Activated naive CD8-positive, alpha-beta T cell treated with anti-CD3 and anti-CD28 coated beads for 36 hours (primary cell): ENCODE data around the gene HSD17B3. TPM values are rescaled to one million over a fixed set of nuclear protein-coding genes. Genes with fewer than 3 reads are reported as not detected.
"Not testable (repeated sequence)": the region's sequence is repeated elsewhere in the genome, so short reads cannot be mapped to it uniquely, and the experiment has no call there.

Experiments
- DNase-seq: peaks from one replicate; pipeline ENCODE4 v3.0.0; 2021
- H3K27ac Mint-ChIP-seq: one replicate; pipeline ENCODE4 v1.8.0; 2022; ENCODE audit warnings: mild to moderate bottlenecking, moderate library complexity, mixed read lengths
- H3K27me3 Mint-ChIP-seq: one replicate; pipeline ENCODE4 v1.8.0; 2022; ENCODE audit warnings: mild to moderate bottlenecking, mixed read lengths
- H3K36me3 Mint-ChIP-seq: one replicate; pipeline ENCODE4 v1.8.0; 2021; ENCODE audit warnings: mild to moderate bottlenecking, mixed read lengths
- H3K4me1 Mint-ChIP-seq: one replicate; pipeline ENCODE4 v1.8.0; 2021; ENCODE audit warnings: mixed read lengths
- H3K4me3 Mint-ChIP-seq: one replicate; pipeline ENCODE4 v1.8.0; 2022; ENCODE audit warnings: mild to moderate bottlenecking, moderate library complexity, mixed read lengths
- H3K9me3 Mint-ChIP-seq: one replicate; pipeline ENCODE4 v1.8.0; 2022; ENCODE audit warnings: mixed read lengths
- total RNA-seq, 2 experiments: library from RNA; stranded (reverse); gene quantifications; one replicate each; pipeline ENCODE4 v1.2.3, GENCODE V29; 2021

The HSD17B3 gene
- total RNA-seq, 2 experiments from 2014 or later, result not detected

GRCh38 chr9:96204853-96205252 lies 97.1 kb downstream of the HSD17B3 start:
- H3K4me3 Mint-ChIP-seq, result no peak overlapping the region
- H3K4me1 Mint-ChIP-seq, result peaks cover 7% of the 10 kb centered on the region
- H3K36me3 Mint-ChIP-seq, result no peaks in the 10 kb centered on the region
- DNase-seq, result no peak
- no peaks in the 10 kb centered on the region for H3K27me3 Mint-ChIP-seq
- no peak overlapping the region for H3K27ac Mint-ChIP-seq
- peaks cover 6% of the 10 kb centered on the region for H3K9me3 Mint-ChIP-seq

DNA sequence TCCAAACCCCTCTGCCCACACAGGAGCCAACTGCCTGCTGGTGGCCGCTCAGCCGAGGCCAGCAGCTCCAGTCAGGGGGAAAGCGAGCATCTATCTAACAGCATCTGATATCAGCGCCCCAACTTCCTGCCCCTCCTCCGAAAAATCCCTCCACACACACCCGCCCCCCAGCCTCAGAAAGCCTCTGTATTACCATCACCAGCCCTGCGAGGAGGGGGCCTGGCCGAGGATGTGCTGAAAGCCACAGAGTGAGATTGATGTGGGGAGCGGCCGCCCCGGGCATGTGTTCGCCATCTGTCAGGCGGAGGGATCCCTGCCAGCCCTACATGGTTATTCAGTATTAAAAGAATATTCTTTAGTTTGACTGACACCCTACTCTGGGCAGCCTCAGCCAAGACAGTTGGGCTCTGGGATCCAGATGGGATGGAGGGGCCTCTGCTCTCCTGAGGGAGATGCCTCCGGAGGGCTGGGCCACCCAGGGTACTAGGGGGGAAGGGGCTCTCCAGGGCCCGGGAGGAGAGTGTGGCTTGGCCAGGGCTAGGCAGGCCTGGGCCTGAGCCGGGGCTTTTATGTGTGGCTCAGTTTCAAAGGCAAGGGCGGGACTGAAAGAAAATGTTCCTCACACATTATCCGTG lies 98.0 kb downstream of the HSD17B3 start:
- Mint-ChIP-seq H3K36me3 (no peaks in the 10 kb centered on the region), H3K27me3 (peaks cover 5% of the 10 kb centered on the region), H3K4me1 (peaks cover 7% of the 10 kb centered on the region), H3K27ac (no peak overlapping the region), H3K9me3 (peaks cover 6% of the 10 kb centered on the region), H3K4me3 (no peak overlapping the region)
- DNase-seq, result peak; percentile 11

DNA sequence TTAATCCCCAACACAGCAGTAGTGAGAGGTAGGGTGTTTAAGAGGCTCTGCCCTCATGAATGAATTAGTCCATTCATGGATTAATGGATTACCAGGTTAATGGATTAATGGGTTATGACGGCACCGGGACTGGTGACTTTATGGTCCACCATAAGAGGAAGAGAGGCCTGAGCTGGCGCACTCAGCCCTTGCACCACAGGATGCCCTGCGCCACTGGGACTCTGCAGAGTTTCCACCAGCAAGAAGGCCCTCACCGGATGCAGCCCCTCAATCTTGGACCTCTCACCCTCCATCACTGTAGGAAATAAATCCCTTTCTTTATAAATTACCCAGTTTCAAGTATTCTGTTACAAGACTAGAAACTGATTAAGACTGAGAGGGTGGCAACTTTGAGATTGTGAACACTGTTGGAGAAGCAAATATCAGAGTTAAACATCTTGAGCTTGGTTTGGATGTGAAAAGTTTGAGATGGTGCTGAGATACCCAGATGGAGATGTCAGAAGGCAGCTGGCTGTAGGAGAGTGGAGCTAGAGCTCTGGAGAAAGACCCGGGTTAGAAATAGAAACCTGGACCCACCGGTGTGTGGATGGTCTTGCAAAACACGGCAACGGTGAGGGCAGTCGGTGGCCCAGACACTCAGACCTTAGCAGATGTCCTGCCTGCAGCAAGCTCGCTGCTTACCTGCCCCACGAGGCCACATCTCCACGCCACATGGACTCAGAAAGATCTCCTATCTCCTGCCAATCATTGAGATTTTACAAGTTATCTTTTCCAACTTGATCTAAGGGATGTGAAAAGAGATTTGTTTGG lies 98.8 kb downstream of the HSD17B3 start:
- Mint-ChIP-seq H3K36me3 (no peaks in the 10 kb centered on the region), H3K4me1 (peaks cover 7% of the 10 kb centered on the region), H3K9me3 (peaks cover 6% of the 10 kb centered on the region), H3K27me3 (peaks cover 6% of the 10 kb centered on the region), H3K4me3 (no peak overlapping the region), H3K27ac (no peak overlapping the region)
- no peak for DNase-seq

- no peak for DNase-seq
- Mint-ChIP-seq H3K36me3 (no peaks in the 10 kb centered on the region), H3K27me3 (peaks cover 12% of the 10 kb centered on the region), H3K9me3 (peaks cover 6% of the 10 kb centered on the region), H3K27ac (no peak overlapping the region), H3K4me3 (no peak overlapping the region), H3K4me1 (peaks cover 7% of the 10 kb centered on the region)
These were observed 100.8 kb downstream of the HSD17B3 start for GRCh38 chr9:96201140-96201539.

DNA sequence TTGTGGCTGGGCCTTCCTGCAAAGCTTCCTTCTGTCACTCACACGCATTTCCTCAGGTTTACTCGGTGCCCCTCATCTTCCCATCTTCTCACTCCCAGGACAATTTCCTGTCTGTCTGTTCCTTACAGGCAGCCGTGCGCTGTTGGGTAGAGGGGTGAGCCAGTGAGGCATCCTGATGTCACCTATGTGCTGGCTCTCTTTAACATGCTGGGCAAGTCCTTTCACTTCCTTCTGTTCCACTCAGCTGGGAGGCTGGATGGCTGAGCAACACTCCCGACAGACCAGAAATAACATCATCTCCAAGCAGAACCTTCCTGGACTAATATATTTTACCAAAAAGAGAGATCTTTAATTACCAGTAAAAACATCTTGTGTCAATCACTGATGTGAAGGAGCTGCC lies 103.0 kb downstream of the HSD17B3 start:
- Mint-ChIP-seq H3K4me3 (no peak overlapping the region), H3K4me1 (peaks cover 7% of the 10 kb centered on the region), H3K27me3 (peaks cover 12% of the 10 kb centered on the region), H3K27ac (no peak overlapping the region), H3K36me3 (no peaks in the 10 kb centered on the region), H3K9me3 (no peaks in the 10 kb centered on the region)
- DNase-seq, result no peak

DNA sequence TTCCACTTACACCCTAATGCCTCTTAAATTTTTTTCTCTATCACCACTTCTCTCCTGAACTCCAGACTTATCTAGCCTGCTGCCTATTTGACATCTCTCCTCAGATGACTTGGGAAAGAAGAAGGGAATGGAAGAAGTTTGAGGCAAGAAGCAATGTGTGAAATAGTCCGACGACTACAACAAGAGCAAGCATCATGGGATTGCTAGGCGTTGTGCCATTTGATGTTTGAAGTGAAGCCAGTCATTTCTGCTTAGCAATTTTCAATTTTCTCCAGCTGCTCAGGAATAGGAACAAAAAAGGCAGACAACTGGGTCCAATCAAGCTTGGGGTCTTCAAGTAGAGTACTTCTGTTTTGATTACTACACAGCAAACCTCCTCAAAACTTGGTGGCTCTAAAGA lies 106.4 kb downstream of the HSD17B3 start:
- no peak overlapping the region for H3K4me3 Mint-ChIP-seq
- DNase-seq, result no peak
- H3K4me1 Mint-ChIP-seq, result no peaks in the 10 kb centered on the region
- peaks cover 12% of the 10 kb centered on the region for H3K27me3 Mint-ChIP-seq
- H3K27ac Mint-ChIP-seq, result no peak overlapping the region
- H3K9me3 Mint-ChIP-seq, result peaks cover 4% of the 10 kb centered on the region
- peaks cover 6% of the 10 kb centered on the region for H3K36me3 Mint-ChIP-seq

GRCh38 chr9:96193236-96193755 lies 108.7 kb downstream of the HSD17B3 start:
- DNase-seq, result no peak
- Mint-ChIP-seq H3K36me3 (peaks cover 6% of the 10 kb centered on the region), H3K27ac (no peak overlapping the region), H3K9me3 (peaks cover 9% of the 10 kb centered on the region), H3K4me3 (no peak overlapping the region), H3K27me3 (peaks cover 10% of the 10 kb centered on the region), H3K4me1 (no peaks in the 10 kb centered on the region)

- H3K27ac Mint-ChIP-seq, result no peak overlapping the region
- no peak overlapping the region for H3K4me3 Mint-ChIP-seq
- peaks cover 6% of the 10 kb centered on the region for H3K36me3 Mint-ChIP-seq
- peaks cover 10% of the 10 kb centered on the region for H3K27me3 Mint-ChIP-seq
- H3K4me1 Mint-ChIP-seq, result no peaks in the 10 kb centered on the region
- DNase-seq, result no peak
- H3K9me3 Mint-ChIP-seq, result peaks cover 9% of the 10 kb centered on the region
These were observed 109.3 kb downstream of the HSD17B3 start for GRCh38 chr9:96192710-96193109.

DNA sequence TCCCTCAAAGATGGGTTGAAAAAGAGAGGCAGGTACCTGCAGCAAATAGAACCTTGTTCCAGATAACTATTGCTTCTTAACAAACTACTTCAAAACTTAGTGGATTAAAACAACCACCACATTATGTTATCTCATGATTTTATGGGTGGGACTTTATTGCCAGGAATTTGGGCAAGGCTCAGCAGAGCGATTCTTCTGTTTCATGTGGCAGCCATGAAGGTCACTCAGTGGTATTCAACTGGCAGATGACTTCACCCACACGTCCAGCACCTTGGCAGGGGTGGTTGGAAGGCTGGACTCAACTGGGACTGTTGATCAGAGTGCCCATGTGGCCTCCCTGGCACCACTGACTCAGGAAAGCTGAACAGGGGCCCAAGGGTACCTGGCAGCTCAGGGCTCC lies 112.0 kb downstream of the HSD17B3 start:
- no peaks in the 10 kb centered on the region for H3K4me1 Mint-ChIP-seq
- peaks cover 13% of the 10 kb centered on the region for H3K9me3 Mint-ChIP-seq
- H3K27ac Mint-ChIP-seq, result no peak overlapping the region
- no peak overlapping the region for H3K4me3 Mint-ChIP-seq
- no peak for DNase-seq
- H3K36me3 Mint-ChIP-seq, result peaks cover 6% of the 10 kb centered on the region
- H3K27me3 Mint-ChIP-seq, result peaks cover 13% of the 10 kb centered on the region

DNA sequence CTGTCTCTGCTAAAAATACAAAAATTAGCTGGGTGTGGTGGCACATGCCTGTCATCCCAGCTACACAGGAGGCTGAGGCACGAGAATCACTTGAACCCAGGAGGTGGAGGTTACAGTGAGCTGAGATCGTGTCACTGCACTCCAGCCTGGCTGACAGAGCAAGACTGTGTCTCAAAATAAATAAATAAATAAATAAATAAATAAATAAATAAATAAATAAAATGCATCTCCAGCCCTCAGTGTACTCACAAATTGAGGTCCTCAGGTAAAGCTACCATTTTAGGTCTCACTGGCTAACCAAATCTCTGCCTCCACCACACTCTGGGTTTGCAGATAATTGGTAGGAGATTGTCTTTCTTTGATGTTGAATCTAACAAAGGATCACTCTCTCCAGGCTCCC lies 112.4 kb downstream of the HSD17B3 start:
- H3K36me3 Mint-ChIP-seq, H3K4me1 Mint-ChIP-seq, H3K4me3 Mint-ChIP-seq, H3K27ac Mint-ChIP-seq, DNase-seq: not testable (repeated sequence)
- Mint-ChIP-seq H3K27me3 (peaks cover 13% of the 10 kb centered on the region), H3K9me3 (peaks cover 13% of the 10 kb centered on the region)

- Mint-ChIP-seq H3K4me3 (no peak overlapping the region), H3K27ac (no peak overlapping the region), H3K9me3 (peaks cover 13% of the 10 kb centered on the region), H3K36me3 (peaks cover 6% of the 10 kb centered on the region), H3K4me1 (no peaks in the 10 kb centered on the region), H3K27me3 (peaks cover 16% of the 10 kb centered on the region)
- DNase-seq, result no peak
These were observed 113.4 kb downstream of the HSD17B3 start for GRCh38 chr9:96188571-96188970.

DNA sequence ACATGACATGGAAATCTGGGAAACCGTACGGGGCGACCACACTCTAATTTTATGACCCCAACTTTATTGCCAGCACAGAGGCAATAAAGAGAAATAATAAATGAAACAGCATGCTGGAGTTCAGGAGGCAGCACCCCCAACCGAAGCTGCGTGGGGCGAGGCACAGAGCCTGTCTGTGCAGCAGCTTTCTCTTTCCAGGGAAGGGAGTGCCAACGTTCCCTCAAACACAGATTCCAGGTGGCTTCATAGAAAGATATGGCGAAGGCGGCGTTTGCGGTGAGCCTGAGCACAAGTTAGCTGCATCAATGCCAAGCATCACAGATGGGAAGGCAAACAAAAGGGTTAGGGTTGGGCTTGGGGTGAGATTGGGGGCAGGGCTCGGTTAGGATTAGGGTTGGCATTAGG lies 114.8 kb downstream of the HSD17B3 start:
- H3K9me3 Mint-ChIP-seq, result peaks cover 13% of the 10 kb centered on the region

DNA sequence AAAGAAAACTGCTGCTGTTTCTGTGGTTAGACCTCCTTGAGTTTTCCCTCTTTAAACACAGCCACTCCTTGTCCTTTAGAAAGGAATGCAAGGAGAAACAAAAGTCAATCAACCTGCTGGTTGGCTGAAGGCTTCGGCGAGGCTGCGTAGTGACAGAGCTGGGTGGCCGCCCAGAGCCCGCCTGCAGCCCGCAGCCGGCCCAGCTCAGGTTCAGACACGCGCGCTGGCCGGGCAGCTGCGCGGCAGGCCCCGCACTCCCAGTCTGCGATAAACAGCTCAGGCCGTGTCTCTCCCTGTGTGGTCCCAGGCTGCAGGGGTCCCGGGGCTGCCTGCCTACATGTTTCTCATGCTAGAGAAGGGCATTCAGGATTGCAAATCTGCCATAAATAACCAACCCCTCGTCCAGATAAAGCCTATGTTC lies 115.4 kb downstream of the HSD17B3 start:
- no peak overlapping the region for H3K4me3 Mint-ChIP-seq
- DNase-seq, result no peak
- peaks cover 5% of the 10 kb centered on the region for H3K36me3 Mint-ChIP-seq
- H3K4me1 Mint-ChIP-seq, result no peaks in the 10 kb centered on the region
- peaks cover 18% of the 10 kb centered on the region for H3K27me3 Mint-ChIP-seq
- no peak overlapping the region for H3K27ac Mint-ChIP-seq
- peaks cover 13% of the 10 kb centered on the region for H3K9me3 Mint-ChIP-seq

More for the DNA sequence above, 114.8 kb downstream of the HSD17B3 start:
- Mint-ChIP-seq H3K36me3 (peaks cover 6% of the 10 kb centered on the region), H3K27ac (no peak overlapping the region), H3K4me1 (no peaks in the 10 kb centered on the region), H3K4me3 (no peak overlapping the region), H3K27me3 (peaks cover 18% of the 10 kb centered on the region)
- no peak for DNase-seq

- Mint-ChIP-seq H3K27me3 (peaks cover 18% of the 10 kb centered on the region), H3K4me1 (no peaks in the 10 kb centered on the region), H3K9me3 (peaks cover 9% of the 10 kb centered on the region), H3K27ac (no peak overlapping the region), H3K4me3 (no peak overlapping the region), H3K36me3 (peaks cover under 1% of the 10 kb centered on the region)
- no peak for DNase-seq
These were observed 116.3 kb downstream of the HSD17B3 start for GRCh38 chr9:96185518-96186156.
